Epithelial cell of prostate (primary cell): ENCODE data around the gene AGRN.
"Not testable (repeated sequence)": the region's sequence is repeated elsewhere in the genome, so short reads cannot be mapped to it uniquely, and the experiment has no call there.

Experiments
- DNase-seq: peaks from one replicate; pipeline ENCODE4 v3.0.0-alpha.2; 2011; ENCODE audit warnings: low read depth, low spot score
- H3K27ac ChIP-seq: fragments of 450-650 bp; 2 replicates; pipeline ENCODE4 v1.5.1; 2017; ENCODE audit warnings: mild to moderate bottlenecking

The AGRN gene

GRCh38 chr1:1072849-1073742 lies 53.2 kb downstream of the AGRN start:
- no peak for DNase-seq

GRCh38 chr1:1073743-1074587 lies 54.0 kb downstream of the AGRN start, which contains the start of gene RNF223:
Gene RNF223, minus strand, starts transcription at chr1:1074306. Its CDS starts 1,740 bp downstream, at chr1:1072566.
- DNase-seq: peak; percentile 72
- H3K27ac ChIP-seq: peak within 1 kb of the TSS; percentile 80

More at GRCh38 chr1:1072849-1073742, 53.2 kb downstream of the AGRN start:
- H3K27ac ChIP-seq: peak overlapping the region; percentile 80

- no peak for DNase-seq
- H3K27ac ChIP-seq: peak overlapping the region; percentile 80
Observed at GRCh38 chr1:1074631-1075147, 54.8 kb downstream of the AGRN start.

GRCh38 chr1:1075148-1075935 lies 55.4 kb downstream of the AGRN start:
- no peak for DNase-seq

GRCh38 chr1:1077396-1077795 lies 57.5 kb downstream of the AGRN start:
- not testable (repeated sequence) for H3K27ac ChIP-seq, DNase-seq

More at GRCh38 chr1:1075148-1075935, 55.4 kb downstream of the AGRN start:
- H3K27ac ChIP-seq: peak overlapping the region; percentile 80

GRCh38 chr1:1079408-1080121 lies 59.6 kb downstream of the AGRN start:
- peak overlapping the region; percentile 89 for H3K27ac ChIP-seq
- DNase-seq: no peak

- H3K27ac ChIP-seq: peak overlapping the region; percentile 89
- no peak for DNase-seq
Observed at GRCh38 chr1:1080122-1080757, 60.3 kb downstream of the AGRN start.

- no peak for DNase-seq
- H3K27ac ChIP-seq: no peak overlapping the region
Observed at GRCh38 chr1:1080951-1081310, 61.0 kb downstream of the AGRN start.

- no peak for DNase-seq
Observed at GRCh38 chr1:1081311-1082238, 61.7 kb downstream of the AGRN start.

GRCh38 chr1:1082239-1082775 lies 62.4 kb downstream of the AGRN start:
- no peak overlapping the region for H3K27ac ChIP-seq
- no peak for DNase-seq

More at GRCh38 chr1:1081311-1082238, 61.7 kb downstream of the AGRN start:
- no peak overlapping the region for H3K27ac ChIP-seq

GRCh38 chr1:1082776-1083415 lies 63.0 kb downstream of the AGRN start:
- H3K27ac ChIP-seq: no peak overlapping the region
- no peak for DNase-seq

GRCh38 chr1:1083416-1084371 lies 63.8 kb downstream of the AGRN start:
- DNase-seq: no peak
- H3K27ac ChIP-seq: no peak overlapping the region

- H3K27ac ChIP-seq: no peak overlapping the region
- DNase-seq: no peak
Observed at GRCh38 chr1:1084372-1085170, 64.7 kb downstream of the AGRN start.

- H3K27ac ChIP-seq: no peak overlapping the region
- no peak for DNase-seq
Observed at GRCh38 chr1:1085171-1085841, 65.4 kb downstream of the AGRN start.
